GM12892 (cell line): Measurements from ENCODE around the gene PCDHAC2.

Experiments used
- DNase-seq: peaks from one replicate; pipeline ENCODE4 v3.0.0; 2011; ENCODE audit not compliant: insufficient read length
- FAIRE-seq: peaks from 2 replicates; lab custom pipeline; 2011; peaks lifted over from hg19 to GRCh38; lab: Jason Lieb, UNC
- POLR2A ChIP-seq: IDR thresholded peaks from 2 replicates; pipeline ENCODE4 v1.6.1; 2011; ENCODE audit warnings: low read depth, low read length, control low read depth
- POLR2AphosphoS5 ChIP-seq: IDR thresholded peaks from 2 replicates; pipeline ENCODE4 v1.6.1; 2011; ENCODE audit warnings: low read depth, low read length, control low read depth
- TAF1 ChIP-seq: IDR thresholded peaks from 2 replicates; pipeline ENCODE4 v1.6.1; 2011; ENCODE audit warnings: low read depth, mild to moderate bottlenecking, control low read depth, low read length, borderline replicate concordance

The PCDHAC2 gene

GRCh38 chr5:140962190-140962589 lies 4.1 kb upstream of the PCDHAC2 start:
- DNase-seq (no peak), FAIRE-seq (no peak)
- TF ChIP-seq TAF1 = no peak
- TF ChIP-seq POLR2AphosphoS5 = no peak
- no peak for TF ChIP-seq POLR2A

GRCh38 chr5:140964356-140964755 lies 1.9 kb upstream of the PCDHAC2 start:
- DNase-seq (no peak), FAIRE-seq (no peak)
- TF ChIP-seq POLR2AphosphoS5 (no peak), TAF1 (no peak), POLR2A (no peak)

GRCh38 chr5:140965905-140966292 lies 377 bp upstream of the PCDHAC2 start:
- DNase-seq = no peak
- TF ChIP-seq POLR2AphosphoS5 (no peak), TAF1 (no peak), POLR2A (no peak)

GRCh38 chr5:140967226-140967893 lies 1.1 kb downstream of the PCDHAC2 start:
- no peak for DNase-seq
- no peak for TF ChIP-seq TAF1
- no peak for TF ChIP-seq POLR2A
- no peak for TF ChIP-seq POLR2AphosphoS5
- FAIRE-seq = no peak

More at GRCh38 chr5:140965905-140966292, 377 bp upstream of the PCDHAC2 start:
- FAIRE-seq = no peak

- DNase-seq (no peak), FAIRE-seq (no peak)
- TF ChIP-seq POLR2AphosphoS5 (no peak), TAF1 (no peak), POLR2A (no peak)
Measured at GRCh38 chr5:140969880-140970279, 3.6 kb downstream of the PCDHAC2 start.

DNA sequence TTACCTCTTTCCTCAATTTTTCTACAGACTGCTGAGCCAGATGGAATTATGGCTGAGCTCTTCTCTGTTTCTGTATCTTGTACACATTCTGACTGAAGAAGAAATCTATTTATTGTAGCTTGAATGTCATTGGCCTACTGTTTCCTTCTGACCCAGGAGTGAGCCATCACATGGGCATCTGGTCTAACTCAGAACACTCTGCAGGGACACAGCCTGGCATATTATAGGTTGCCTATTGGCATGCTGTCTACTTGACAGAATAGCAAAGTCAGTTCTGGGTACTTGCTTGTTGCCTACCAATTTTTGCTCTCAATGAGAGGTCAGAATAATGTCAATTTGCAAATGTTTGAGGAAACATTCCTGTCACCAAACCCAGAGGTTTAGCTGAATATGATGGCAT lies 7.3 kb downstream of the PCDHAC2 start:
- DNase-seq (no peak), FAIRE-seq (no peak)
- TF ChIP-seq TAF1 = no peak
- no peak for TF ChIP-seq POLR2AphosphoS5
- TF ChIP-seq POLR2A = no peak

GRCh38 chr5:140977003-140977402 lies 10.7 kb downstream of the PCDHAC2 start:
- no peak for FAIRE-seq
- no peak for DNase-seq
- no peak for TF ChIP-seq POLR2AphosphoS5
- no peak for TF ChIP-seq TAF1
- TF ChIP-seq POLR2A = no peak

GRCh38 chr5:140978260-140978659 lies 12.0 kb downstream of the PCDHAC2 start:
- FAIRE-seq (no peak), DNase-seq (no peak)
- TF ChIP-seq TAF1 = no peak
- TF ChIP-seq POLR2A = no peak
- no peak for TF ChIP-seq POLR2AphosphoS5

DNA sequence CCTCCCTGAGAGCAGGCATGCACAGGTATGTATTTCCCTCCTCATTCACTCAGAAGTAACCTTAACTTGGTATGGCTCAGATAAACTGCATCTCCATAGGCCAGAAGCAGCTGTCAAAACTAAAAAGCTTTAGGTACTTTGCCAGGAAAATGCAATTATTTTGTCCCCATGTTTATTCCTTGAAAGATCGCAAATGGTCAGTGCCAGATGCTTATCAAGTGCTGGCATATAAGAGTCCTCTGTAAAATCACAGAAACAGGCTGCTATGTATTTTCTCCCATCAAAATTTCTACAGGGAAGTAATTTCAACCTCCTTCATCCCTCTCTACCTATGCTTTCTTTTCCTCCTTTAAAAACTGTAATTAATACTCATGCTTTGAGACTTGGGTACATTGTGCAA lies 12.7 kb downstream of the PCDHAC2 start:
- DNase-seq = no peak
- FAIRE-seq = no peak
- no peak for TF ChIP-seq POLR2AphosphoS5
- no peak for TF ChIP-seq POLR2A
- no peak for TF ChIP-seq TAF1

GRCh38 chr5:140982083-140982716 lies 15.9 kb downstream of the PCDHAC2 start:
- no peak for DNase-seq
- no peak for FAIRE-seq
- no peak for TF ChIP-seq TAF1
- no peak for TF ChIP-seq POLR2AphosphoS5
- TF ChIP-seq POLR2A = no peak

- FAIRE-seq (no peak), DNase-seq (no peak)
- TF ChIP-seq POLR2A (no peak), TAF1 (no peak), POLR2AphosphoS5 (no peak)
Measured at GRCh38 chr5:140986117-140986521, 19.8 kb downstream of the PCDHAC2 start.

GRCh38 chr5:140988100-140988499 lies 21.8 kb downstream of the PCDHAC2 start:
- FAIRE-seq = no peak
- no peak for TF ChIP-seq POLR2AphosphoS5
- no peak for TF ChIP-seq POLR2A
- TF ChIP-seq TAF1 = no peak
- DNase-seq = no peak

GRCh38 chr5:140988608-140989007 lies 22.3 kb downstream of the PCDHAC2 start:
- DNase-seq (no peak), FAIRE-seq (no peak)
- no peak for TF ChIP-seq TAF1
- no peak for TF ChIP-seq POLR2AphosphoS5
- no peak for TF ChIP-seq POLR2A
